GM12873 (cell line): ENCODE results near the gene FOLR1.
A peak's percentile ranks its signal among the peaks of the same experiment; 100 is the strongest.

ENCODE experiments used
- CTCF ChIP-seq: IDR thresholded peaks from 2 replicates; pipeline ENCODE4 v1.5.1; 2012; ENCODE audit warnings: low read depth, mild to moderate bottlenecking, moderate library complexity, low read length, control low read depth; ENCODE audit not compliant: insufficient read depth; ENCODE audit errors: missing control alignments

Gene FOLR1

GRCh38 chr11:72235351-72236057, 43.6 kb downstream of the FOLR1 start:
- TF ChIP-seq CTCF = no peak

GRCh38 chr11:72236083-72236697, 44.2 kb downstream of the FOLR1 start:
- no peak for TF ChIP-seq CTCF

DNA sequence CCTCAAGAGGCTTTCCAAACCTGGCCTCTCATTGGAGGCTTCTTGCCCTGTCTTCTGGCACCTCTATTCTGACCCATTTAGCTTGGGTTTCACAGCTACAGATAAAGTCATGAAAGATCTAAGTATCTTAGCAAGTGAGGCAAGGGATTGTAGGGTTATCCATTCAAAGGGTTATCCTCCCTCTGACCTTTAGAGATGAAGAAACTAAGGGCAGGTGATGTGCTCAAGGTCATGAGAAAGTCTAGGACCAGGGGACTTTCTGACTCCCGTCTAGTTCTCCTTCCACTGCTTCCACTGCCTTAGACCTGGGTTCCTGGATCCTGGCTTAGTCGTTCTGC, 44.8 kb downstream of the FOLR1 start:
- no peak for TF ChIP-seq CTCF

GRCh38 chr11:72237112-72237931, 45.4 kb downstream of the FOLR1 start:
- no peak for TF ChIP-seq CTCF

DNA sequence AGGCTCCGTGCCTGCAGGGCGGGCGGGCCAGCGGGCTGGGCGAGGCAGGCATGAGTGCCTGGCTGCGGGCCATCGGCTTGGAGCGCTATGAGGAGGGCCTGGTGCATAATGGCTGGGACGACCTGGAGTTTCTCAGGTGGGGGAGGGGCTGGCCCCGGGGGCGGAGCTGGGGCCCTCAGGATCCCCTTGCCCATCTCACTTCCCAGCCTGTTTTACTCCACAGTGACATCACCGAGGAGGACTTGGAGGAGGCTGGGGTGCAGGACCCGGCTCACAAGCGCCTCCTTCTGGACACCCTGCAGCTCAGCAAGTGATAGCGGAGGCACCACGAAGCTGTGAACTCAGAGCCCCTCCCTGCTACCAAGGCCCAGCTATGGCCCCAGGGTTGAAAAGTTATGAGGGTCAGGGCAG, 46.1 kb downstream of the FOLR1 start:
- peak; percentile 82 for TF ChIP-seq CTCF

DNA sequence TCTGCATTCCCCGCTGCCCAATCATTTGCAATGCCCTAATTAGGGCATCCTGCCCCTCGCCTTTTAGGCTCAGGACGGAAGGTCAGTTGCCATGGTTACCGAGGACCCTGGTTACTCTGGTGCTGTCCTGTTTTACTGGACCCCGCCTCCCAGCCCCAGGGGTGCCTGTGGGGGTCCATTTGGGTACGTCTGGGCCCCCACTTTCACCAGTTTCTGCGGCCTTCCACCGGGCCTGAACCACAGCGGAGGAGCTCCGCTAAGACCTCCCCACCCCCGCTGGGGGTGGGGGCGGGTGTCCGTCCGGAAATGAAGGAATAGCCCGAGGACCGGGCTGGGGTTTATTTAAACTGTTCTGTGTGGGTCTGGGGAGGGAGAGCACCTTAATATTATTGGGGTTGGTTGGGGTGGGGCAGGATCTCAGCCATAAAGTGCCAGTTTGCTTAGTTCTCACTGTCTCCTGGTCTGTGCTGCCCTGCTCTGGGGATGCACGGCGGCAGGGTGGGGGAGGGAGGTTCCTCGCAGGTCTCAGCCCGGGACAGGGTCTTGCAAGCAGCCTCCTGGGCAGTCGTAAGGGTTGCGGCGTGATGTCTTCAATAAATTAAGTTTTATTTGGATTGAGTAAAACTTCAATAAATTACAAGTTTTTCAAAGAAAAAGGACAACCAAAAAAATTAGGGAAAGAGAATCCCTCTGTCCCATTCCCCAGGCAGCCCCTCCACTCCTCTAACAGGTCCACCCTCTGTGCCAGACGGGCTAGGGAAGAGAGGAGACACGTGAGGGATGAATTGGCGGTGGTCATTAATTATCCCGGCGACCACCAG, 46.8 kb downstream of the FOLR1 start:
- no peak for TF ChIP-seq CTCF
